Measurements from ENCODE around the gene GOPC. TPM values are rescaled to one million over a fixed set of nuclear protein-coding genes. Genes with fewer than 3 reads are reported as not detected.

GOPC gene
- total and polyA plus RNA-seq, 2 of the 4 experiments (the other 2 are of a cell fraction) = 23.4 to 23.8 TPM

DNA sequence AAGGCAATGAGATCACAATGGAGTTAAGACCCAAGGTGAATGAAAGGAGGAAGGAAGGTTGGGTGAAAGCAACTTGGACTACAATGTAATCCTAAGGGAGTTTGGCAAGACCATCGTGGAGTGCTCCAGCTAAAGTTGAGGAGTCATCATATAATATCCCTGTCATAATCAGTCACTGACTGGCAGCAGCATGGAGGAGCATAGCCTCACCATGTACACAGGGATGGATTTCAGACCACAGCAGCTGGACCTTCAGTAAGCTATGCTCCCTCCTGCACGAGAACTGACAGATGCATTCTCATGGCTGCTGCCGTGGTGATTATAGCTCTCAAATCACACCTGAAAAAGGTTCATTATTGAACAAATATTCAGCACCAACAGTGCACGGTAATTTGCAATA, 43.0 kb downstream of the GOPC start:
- ATAC-seq (ENCODE audit: low read depth) = no peak
- dilution Hi-C loops (cut with HindIII; ENCODE audit: low sequenced_read_pairs, unreplicated experiment) = no loop called here
- H3K36me3 ChIP-seq (ENCODE audit: control insufficient read depth, insufficient read depth, low read length) = peaks cover 11% of the 10 kb centered on the region
- no peak overlapping the region for H2AFZ ChIP-seq (replicated peaks; ENCODE audit: low read length, poor library complexity)
- H2BK120ac ChIP-seq (ENCODE audit: low read depth, low read length) = no peak overlapping the region
- H3K4me2 ChIP-seq (ENCODE audit: low read depth, low read length) = no peak overlapping the region
- no peak overlapping the region for H3K23ac ChIP-seq (ENCODE audit: low read depth, low read length)
- H4K20me1 ChIP-seq (ENCODE audit: insufficient read depth, low read length) = no peaks in the 10 kb centered on the region
- H3K4ac ChIP-seq (ENCODE audit: low read depth, low read length) = no peak overlapping the region
- peaks cover 3% of the 10 kb centered on the region; the same call in 1 of the 2 replicates for H3K9me1 ChIP-seq (ENCODE audit: insufficient read depth, low read length)
- H3K56ac ChIP-seq (ENCODE audit: extremely low read depth, insufficient read depth, low read length) = no peak overlapping the region
- in situ Hi-C loops (cut with MboI; ENCODE audit: low sequenced_read_pairs) = no loop called here
- no peak overlapping the region for H3K27ac ChIP-seq (ENCODE audit: insufficient read depth, low read length)
- no peak for DNase-seq
- BruUV-seq (replicated peaks) = no TSS peak
- POLR2A ChIA-PET (ENCODE audit: unreplicated experiment) = no interaction called here
- H3K27me3 ChIP-seq (ENCODE audit: control insufficient read depth, insufficient read depth, low read length) = no peaks in the 10 kb centered on the region
- no CpG with 5 or more reads among the region's 4 CpGs for WGBS, 2 experiments (ENCODE audit: extremely low coverage in 2 of 2, insufficient read length in 1 of 2)
- no peaks in the 10 kb centered on the region for H3K9me3 ChIP-seq (ENCODE audit: control insufficient read depth, insufficient read depth, low read length)
- H2BK15ac ChIP-seq (ENCODE audit: low read depth, low read length) = no peak overlapping the region
- H3K79me1 ChIP-seq (ENCODE audit: low read depth in 1 of 2, low read length in 2 of 2) = peaks cover 0 to 3% of the 10 kb centered on the region in 2 experiments; a peak in 1 of 4 replicates
- H2AK5ac ChIP-seq (ENCODE audit: low read depth, low read length) = no peak overlapping the region
- no peak overlapping the region for H3K18ac ChIP-seq (ENCODE audit: low read depth, low read length)
- intact Hi-C loops (cut with micrococcal nuclease) = loop anchor here (5.0 kb wide), 1 partner anchor 212 kb away; no protein-coding TSS in a partner anchor
- peak overlapping the region in 1 of 2 experiments; percentile 40; a peak in 1 of 4 replicates for H4K8ac ChIP-seq (ENCODE audit: low read depth in 2 of 2, low read length in 2 of 2)
- TF ChIP-seq BHLHE40 (IDR thresholded peaks at IDR 0.05; ENCODE audit: low read depth, low read length) = no peak
- TF ChIP-seq RAD21 (IDR thresholded peaks at IDR 0.05; ENCODE audit: low read length) = no peak
- TF ChIP-seq MAFK (IDR thresholded peaks at IDR 0.05; ENCODE audit: low read depth, low read length) = no peak
- TF ChIP-seq SMC3 (IDR thresholded peaks at IDR 0.05; ENCODE audit: low read depth, low read length) = no peak
- TF ChIP-seq POLR2A (IDR thresholded peaks at IDR 0.05; ENCODE audit: low read depth, low read length) = no peak
- TF ChIP-seq, protein P1, sequence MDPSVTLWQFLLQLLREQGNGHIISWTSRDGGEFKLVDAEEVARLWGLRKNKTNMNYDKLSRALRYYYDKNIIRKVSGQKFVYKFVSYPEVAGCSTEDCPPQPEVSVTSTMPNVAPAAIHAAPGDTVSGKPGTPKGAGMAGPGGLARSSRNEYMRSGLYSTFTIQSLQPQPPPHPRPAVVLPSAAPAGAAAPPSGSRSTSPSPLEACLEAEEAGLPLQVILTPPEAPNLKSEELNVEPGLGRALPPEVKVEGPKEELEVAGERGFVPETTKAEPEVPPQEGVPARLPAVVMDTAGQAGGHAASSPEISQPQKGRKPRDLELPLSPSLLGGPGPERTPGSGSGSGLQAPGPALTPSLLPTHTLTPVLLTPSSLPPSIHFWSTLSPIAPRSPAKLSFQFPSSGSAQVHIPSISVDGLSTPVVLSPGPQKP (IDR thresholded peaks at IDR 0.05; ENCODE audit: borderline replicate concordance, low read depth, low read length) = no peak
- no peak for TF ChIP-seq RCOR1 (IDR thresholded peaks at IDR 0.05; ENCODE audit: insufficient replicate concordance, low read length)
- TF ChIP-seq, protein P2, sequence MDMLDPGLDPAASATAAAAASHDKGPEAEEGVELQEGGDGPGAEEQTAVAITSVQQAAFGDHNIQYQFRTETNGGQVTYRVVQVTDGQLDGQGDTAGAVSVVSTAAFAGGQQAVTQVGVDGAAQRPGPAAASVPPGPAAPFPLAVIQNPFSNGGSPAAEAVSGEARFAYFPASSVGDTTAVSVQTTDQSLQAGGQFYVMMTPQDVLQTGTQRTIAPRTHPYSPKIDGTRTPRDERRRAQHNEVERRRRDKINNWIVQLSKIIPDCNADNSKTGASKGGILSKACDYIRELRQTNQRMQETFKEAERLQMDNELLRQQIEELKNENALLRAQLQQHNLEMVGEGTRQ (IDR thresholded peaks at IDR 0.05; ENCODE audit: low read depth, low read length) = no peak
- CTCF ChIA-PET = interaction anchor here (0.9 kb wide), 1 partner anchor 26 kb away, joined by 3 read pairs; no protein-coding TSS in a partner anchor
- H3K4me3 ChIP-seq (ENCODE audit: insufficient read depth, low read depth, low read length) = no peak overlapping the region
- H2BK5ac ChIP-seq (ENCODE audit: low read depth, low read length, poor library complexity, severe bottlenecking) = no peak overlapping the region
- H4K5ac ChIP-seq (ENCODE audit: low read depth, low read length) = no peak overlapping the region
- no peak overlapping the region for H3K14ac ChIP-seq (replicated peaks; ENCODE audit: low read depth, low read length)
- no peak overlapping the region for H4K91ac ChIP-seq (ENCODE audit: insufficient read depth, low read depth, low read length)
- H2AK9ac ChIP-seq (replicated peaks; ENCODE audit: low read depth, low read length, poor library complexity) = no peak overlapping the region
- H3K9ac ChIP-seq (ENCODE audit: low read depth, low read length) = no peak overlapping the region
- H2BK20ac ChIP-seq (ENCODE audit: low read depth, low read length) = no peak overlapping the region
- peaks cover 2% of the 10 kb centered on the region; the same call in 1 of the 2 replicates for H3K4me1 ChIP-seq (ENCODE audit: control insufficient read depth, insufficient read depth, low read length)
